H1 (cell line): ENCODE data around the gene MT1H. TPM values are rescaled to one million over a fixed set of nuclear protein-coding genes. Genes with fewer than 3 reads are reported as not detected.

Experiments
- CHD1 ChIP-seq: IDR thresholded peaks from 2 replicates; pipeline ENCODE4 v1.6.1; 2012; ENCODE audit warnings: low read depth, low read length, improper control_type of control experiment
- MAX ChIP-seq: IDR thresholded peaks from 2 replicates; pipeline ENCODE4 v1.6.1; 2012; ENCODE audit warnings: inconsistent platforms
- NANOG ChIP-seq: IDR thresholded peaks from 2 replicates; pipeline ENCODE4 v1.6.1; 2011; ENCODE audit warnings: low read length, low read depth, mild to moderate bottlenecking, inconsistent platforms; ENCODE audit not compliant: insufficient read depth, poor library complexity, severe bottlenecking
- SP4 ChIP-seq: IDR thresholded peaks from 2 replicates; pipeline ENCODE4 v1.6.1; 2012; ENCODE audit warnings: low read length, inconsistent platforms
- YY1 ChIP-seq: IDR thresholded peaks from 2 replicates; pipeline ENCODE4 v1.6.1; 2011; ENCODE audit warnings: low read depth, mild to moderate bottlenecking, low read length
- polyA plus RNA-seq, 7 experiments: library from polyadenylated mRNA; depleted of rRNA in 3 of 7; stranded (reverse) in 5 of 7; unstranded in 2 of 7; fragments of >200 nt in 5 of 7; fragments of 200-250 nt in 2 of 7; gene quantifications; 1 replicate in 5 of 7; 2 replicates in 1 of 7; 4 replicates in 1 of 7; pipeline versions ENCODE4 v1.2.1 to v1.2.3, GENCODE V29; 2011 to 2013; ENCODE audit warnings: missing spikeins in 2 of 7, mixed read lengths in 2 of 7
- total RNA-seq: library from RNA; stranded (reverse); fragmentation: NEBNext Ultra II Directional; extraction: Animal tissue kit (Norgen Biotek cat#: 25700); gene quantifications from 2 replicates; pipeline ENCODE4 v1.2.1, GENCODE V29; 2021
- TF ChIP-seq, protein P1 (sequence below): IDR thresholded peaks from 2 replicates; pipeline ENCODE4 v1.6.1; 2012; ENCODE audit warnings: inconsistent platforms

MT1H gene
- total and polyA plus RNA-seq, 2 of the 8 experiments (the other 6 are each of a cell fraction or from before 2014, with no cell fraction given) = 11.9 to 95.7 TPM

DNA sequence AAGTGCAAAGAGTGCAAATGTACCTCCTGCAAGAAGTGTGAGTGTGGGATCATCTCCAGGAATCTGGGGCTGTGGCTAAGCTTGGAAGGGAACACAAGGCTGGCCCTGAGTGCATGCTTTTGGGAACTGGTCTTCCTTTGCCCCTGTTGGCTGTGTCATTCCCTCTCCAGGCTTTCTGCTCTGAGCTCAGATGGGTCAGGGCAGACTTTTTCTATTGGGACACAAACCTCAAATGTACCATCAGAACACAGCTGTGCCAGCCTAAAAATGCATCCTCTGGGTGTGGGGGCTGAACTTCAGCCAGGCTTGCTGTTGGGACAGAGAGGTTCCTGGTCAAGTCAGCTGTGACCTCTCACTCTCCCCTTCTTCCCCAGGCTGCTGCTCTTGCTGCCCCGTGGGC is 17.0 kb upstream of the MT1H start (continued):
- TF ChIP-seq NANOG (no peak), CHD1 (no peak), MAX (no peak), SP4 (no peak), YY1 (no peak)
- TF ChIP-seq, protein P1, sequence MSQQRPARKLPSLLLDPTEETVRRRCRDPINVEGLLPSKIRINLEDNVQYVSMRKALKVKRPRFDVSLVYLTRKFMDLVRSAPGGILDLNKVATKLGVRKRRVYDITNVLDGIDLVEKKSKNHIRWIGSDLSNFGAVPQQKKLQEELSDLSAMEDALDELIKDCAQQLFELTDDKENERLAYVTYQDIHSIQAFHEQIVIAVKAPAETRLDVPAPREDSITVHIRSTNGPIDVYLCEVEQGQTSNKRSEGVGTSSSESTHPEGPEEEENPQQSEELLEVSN = no peak
